ENCODE results near the gene MYL6.

GRCh38 chr12:56192582-56192981 is 34.4 kb downstream of the MYL6 start:
- TF ChIP-seq, protein P1, sequence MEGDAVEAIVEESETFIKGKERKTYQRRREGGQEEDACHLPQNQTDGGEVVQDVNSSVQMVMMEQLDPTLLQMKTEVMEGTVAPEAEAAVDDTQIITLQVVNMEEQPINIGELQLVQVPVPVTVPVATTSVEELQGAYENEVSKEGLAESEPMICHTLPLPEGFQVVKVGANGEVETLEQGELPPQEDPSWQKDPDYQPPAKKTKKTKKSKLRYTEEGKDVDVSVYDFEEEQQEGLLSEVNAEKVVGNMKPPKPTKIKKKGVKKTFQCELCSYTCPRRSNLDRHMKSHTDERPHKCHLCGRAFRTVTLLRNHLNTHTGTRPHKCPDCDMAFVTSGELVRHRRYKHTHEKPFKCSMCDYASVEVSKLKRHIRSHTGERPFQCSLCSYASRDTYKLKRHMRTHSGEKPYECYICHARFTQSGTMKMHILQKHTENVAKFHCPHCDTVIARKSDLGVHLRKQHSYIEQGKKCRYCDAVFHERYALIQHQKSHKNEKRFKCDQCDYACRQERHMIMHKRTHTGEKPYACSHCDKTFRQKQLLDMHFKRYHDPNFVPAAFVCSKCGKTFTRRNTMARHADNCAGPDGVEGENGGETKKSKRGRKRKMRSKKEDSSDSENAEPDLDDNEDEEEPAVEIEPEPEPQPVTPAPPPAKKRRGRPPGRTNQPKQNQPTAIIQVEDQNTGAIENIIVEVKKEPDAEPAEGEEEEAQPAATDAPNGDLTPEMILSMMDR (IDR thresholded peaks at IDR 0.05): no peak
- no peak for TF ChIP-seq POLR2AphosphoS5 (IDR thresholded peaks at IDR 0.05)
